GM21447 (cell line): Measurements from ENCODE around the gene CHID1.

Experiments used
- ATAC-seq: cut with Tn5 transposase; IDR thresholded peaks from one replicate; pipeline ENCODE4 v1.9.1; 2021; ENCODE audit not compliant: unreplicated experiment

The CHID1 gene

DNA sequence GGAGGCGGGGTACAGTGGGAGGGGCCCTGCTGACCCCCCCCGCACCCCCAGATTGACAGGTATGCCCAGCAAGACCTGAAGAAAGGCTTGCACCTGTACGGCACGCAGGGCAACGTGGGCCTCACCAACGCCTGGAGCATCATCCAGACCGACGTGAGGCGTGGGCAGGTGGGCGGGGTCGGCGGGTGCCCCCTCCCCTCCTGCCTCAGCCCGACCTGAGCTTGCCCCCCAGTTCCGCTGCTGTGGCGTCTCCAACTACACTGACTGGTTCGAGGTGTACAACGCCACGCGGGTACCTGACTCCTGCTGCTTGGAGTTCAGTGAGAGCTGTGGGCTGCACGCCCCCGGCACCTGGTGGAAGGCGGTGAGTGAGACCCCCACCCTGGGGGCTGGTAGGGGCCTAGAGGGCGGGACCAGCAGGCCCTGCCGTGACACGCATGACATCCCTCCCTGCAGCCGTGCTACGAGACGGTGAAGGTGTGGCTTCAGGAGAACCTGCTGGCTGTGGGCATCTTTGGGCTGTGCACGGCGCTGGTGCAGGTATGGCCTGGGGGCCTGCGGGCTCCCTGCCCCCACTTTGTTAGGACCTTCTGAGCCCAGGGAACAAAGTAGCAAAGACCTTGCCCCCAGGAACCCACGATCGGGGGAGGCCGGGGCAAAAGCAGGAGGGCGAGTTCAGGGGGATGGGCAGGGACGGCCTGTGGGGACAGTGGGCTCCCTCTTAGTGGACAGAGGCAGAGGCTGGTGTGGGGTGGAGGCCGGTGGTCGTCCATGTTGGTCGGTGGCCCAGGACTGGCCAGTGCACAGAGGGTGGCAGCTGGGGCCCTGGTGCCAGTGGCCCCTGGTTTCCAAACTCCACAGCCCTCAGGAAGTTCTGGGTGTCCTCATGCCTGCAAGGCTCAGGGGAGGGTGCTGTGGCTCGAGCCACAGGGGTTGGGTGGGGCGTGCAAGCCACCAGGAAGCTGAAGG is 44.9 kb downstream of the CHID1 start:
- no peak for ATAC-seq

DNA sequence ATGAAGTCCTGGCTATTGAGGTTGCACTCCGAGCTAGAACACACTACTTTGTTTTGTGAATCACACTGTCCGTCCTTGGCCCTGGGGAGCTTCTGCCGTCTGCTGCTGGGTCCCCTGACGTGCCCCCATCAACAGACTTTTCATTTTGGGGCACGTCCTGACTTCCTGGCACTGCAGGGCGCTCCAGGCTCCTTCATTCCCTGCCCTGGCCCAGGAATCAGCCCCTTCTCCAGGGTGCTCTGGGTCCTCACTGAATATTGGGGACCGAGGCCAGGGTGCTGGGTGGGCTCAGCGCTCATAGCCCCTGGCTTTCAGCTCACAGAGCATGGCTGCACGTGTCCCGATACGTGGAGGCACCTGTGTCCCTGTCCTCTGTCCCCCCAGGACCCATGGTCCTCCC is 45.7 kb downstream of the CHID1 start:
- ATAC-seq: no peak

DNA sequence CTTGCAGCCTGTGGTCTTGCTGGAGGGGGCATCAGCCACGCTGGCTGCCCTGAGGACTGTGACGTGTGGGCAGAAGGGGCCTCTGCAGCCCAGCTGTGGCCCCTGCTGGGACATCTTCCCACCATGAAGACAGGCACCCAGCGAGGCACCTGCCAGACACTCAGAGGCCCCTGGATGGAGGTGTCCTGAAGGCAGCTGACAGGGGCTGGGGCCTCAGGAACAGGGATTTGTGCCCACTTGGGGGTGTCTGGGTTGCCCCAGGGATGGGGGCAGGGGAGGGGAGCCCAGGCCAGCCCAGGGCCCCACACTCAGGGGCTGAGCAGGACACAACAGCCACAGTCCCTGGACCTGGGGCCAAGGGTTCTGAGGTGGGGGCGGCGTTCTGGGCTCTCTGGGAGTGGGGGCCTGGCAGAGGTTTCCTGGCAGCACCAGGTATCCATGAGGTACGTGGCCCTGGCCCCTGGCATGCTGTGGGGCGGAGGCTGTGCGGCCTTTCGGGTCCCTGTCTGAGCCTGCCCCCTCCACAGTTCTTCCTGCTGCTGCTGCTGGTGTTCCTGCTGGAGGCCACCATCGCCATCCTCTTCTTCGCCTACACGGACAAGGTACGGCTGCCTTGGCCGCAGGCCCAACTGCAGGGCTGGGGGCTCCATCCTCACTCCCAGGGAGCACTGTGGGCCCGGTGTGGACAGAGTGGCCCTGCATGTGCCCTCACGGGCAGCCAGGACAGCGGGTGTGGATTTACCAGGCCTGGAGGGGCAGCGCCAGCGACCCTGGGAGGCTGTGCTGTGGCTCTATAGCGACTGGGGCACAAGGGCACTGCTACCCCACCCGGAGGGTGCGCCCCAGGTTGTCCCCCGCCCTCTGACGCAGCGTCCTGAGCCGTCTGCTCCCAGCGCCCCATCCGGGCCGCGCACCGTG is 46.4 kb downstream of the CHID1 start:
- no peak for ATAC-seq

DNA sequence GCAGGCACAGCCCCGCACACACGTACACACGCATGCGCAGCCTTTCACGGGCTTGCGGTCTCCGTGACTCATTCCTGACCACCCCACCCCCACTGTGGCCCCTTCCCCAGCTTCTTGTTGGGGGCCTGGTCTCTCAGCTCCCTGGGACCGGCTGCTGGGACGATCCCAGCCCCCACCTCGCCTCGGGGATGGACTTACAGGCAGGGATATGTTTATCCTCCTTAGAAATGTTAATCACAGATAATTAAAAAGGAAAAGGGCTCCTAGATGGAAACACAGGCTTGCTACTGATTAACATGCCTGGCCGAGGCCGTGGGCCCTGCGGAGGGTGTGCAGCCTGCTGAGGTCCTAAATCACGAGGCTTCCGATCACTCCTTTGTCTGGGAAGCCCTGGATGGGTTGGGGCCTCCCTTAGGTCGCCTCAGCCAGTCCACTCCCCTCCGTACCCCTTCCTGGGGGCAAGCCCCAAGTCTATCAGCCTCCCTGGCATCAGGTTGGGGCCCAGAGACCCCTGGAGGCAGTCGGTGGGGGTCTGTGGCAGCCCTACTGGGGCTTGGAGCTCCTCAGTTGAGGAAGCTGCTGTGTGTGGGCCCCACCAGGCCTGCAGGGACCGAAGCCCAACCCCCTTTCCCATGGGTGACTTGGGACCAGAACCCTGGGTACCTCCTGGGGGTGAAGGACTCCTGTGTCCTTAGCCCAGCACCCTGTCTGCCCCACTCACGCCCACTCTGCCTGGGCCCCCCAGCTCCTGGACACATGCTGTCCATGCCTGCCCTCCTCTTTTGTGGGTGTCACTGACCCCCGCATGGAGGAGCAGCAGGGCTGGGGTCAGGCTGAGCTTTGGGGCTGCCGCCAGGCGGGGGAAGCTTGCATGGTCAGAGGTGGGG is 47.3 kb downstream of the CHID1 start:
- no peak for ATAC-seq

GRCh38 chr11:862696-863022 is 48.0 kb downstream of the CHID1 start:
- no peak for ATAC-seq

- no peak for ATAC-seq
These were observed 48.4 kb downstream of the CHID1 start for GRCh38 chr11:862081-862661.

- ATAC-seq: no peak
These were observed 49.5 kb downstream of the CHID1 start for GRCh38 chr11:861105-861479.

- no peak for ATAC-seq
These were observed 50.1 kb downstream of the CHID1 start for GRCh38 chr11:860234-861104.

- no peak for ATAC-seq
These were observed 51.0 kb downstream of the CHID1 start for GRCh38 chr11:859394-860131.

DNA sequence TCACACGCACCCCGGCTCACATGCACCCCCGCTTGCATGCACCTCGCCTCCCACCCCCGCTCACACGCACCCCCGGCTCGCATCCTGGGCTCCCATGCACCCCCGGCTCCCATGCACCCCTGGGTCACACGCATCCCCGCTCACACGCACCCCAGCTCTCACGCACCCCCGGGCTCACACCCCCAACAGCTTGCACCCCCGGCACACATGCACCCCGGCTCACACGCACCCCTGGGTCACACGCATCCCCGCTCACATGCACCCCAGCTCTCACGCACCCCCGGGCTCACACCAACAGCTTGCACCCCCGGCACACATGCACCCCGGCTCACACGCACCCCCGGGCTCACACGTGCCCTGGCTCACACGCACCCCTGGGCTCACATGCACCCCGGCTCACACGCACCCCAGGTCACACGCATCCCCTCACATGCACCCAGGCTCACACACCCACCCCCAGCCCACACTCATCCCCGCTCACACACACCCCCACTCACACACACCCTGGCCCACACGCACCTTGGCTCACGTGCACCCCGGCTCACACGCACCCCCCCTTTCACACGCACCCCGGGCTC is 51.8 kb downstream of the CHID1 start:
- no peak for ATAC-seq

GRCh38 chr11:858053-858761 is 52.4 kb downstream of the CHID1 start:
- no peak for ATAC-seq

DNA sequence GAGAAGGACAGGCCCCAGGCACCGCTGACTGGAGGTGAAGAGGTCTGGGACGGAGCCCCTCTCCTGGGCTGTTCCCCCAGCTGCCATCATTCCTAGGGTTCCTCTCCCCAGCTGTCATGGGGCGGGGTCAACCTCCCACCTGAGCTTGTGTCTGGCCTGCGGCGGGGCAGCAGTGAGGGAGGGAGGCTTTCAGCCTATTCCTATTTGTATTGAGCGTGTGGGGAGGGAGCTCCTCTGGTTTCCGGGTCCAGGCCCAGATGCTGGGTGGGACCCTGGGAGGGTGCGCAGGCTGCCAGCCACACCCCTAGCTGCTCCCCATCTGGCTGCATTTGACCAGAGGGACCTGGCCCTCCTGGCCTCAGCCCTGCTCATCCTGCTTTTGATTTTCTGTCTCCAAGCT is 54.2 kb downstream of the CHID1 start:
- ATAC-seq: no peak

DNA sequence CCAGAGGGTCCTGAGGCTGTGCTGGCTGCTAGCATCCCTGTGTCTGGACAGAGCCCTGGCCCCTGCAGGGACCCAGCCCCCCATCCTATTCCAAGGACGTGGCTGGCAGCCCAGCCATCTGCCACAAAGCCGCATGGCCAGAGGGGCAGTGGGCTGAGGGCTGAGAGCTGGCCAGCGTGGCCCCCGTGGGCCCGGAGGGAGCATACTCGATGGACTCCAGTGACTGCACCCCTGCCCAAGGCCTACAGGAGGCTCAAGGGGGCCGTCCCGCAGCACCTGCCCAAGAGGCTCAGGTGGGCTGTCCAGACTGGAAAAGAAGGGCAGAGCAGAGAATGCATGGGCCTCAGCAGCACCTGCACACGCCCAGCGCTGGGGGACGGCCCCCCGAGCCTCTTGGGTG is 54.8 kb downstream of the CHID1 start:
- no peak for ATAC-seq

GRCh38 chr11:855330-855674 is 55.3 kb downstream of the CHID1 start:
- ATAC-seq: no peak

DNA sequence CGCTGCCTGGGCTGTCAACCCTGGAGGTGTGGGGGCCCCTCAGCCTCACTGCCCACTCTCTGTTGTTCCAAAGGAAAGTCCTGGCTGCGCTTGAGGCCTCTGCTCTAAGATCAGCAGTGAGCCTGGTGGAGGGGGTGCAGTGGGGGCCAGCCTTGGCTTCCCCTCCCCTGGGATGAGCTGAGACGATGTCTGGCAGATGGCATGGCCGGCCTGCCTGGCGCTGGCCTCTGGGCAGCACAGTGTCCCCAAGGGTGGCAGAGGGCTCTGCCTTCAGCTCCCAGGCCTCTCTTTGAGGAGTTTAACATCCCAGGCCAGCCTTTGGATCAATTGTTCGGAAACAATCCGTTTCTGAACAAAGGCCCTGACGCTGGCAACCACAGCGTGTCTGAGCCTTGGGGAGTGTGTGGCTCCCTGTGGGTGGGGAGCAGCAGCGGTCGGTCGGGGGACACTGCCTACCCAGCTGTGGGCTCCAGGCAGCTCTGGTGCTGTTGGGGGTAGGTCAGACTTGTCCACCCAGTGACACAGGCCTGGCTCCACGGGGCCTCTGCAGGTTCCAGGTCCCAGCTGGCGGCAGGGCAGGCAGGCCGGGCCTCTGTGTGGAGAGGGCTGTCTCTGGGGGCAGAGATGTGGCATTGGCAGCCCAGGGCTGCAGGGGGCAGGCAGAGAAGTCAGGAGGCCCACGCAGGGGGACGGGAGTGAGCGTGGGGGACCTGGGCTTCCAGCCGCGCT is 55.8 kb downstream of the CHID1 start:
- ATAC-seq: no peak

DNA sequence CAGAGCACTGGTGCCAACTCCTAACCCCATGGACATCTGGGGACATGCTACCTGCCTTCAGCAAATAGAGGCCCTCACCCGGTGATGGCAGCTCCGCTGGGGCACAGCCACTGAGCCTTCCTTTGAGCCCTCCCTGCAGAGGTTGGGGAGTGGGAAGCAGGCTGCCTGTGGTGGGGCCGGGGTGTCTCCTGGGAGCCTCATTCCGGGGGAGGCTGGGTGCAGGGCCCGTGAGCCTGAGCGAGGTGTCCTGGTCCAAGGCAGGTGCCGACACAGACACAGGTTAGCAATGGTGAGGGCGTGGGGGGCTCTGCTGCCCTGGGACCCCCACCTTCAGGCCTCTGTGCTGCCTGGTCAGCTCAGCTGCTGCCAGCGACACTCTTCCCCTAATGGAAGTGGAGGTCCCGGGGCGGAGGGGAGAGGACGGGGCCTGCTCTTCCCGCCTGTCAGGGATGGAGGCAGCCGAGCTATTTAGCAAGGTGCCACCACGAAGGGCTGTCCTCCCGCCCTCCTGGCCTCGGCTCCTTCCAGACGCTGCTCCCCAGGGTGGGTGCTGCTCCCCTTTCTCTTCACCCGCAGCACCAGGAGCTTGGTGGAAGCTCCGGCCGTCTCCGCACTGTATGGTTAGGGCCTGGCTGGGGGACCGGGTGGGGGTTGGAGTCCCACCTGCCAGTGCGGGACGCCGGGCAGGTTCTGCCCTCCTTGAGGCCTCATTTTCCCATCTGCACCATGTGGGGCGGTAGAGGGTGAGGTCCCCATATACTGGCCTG is 56.7 kb downstream of the CHID1 start:
- ATAC-seq: no peak

- no peak for ATAC-seq
These were observed 57.8 kb downstream of the CHID1 start for GRCh38 chr11:852762-853161.
